ENCODE measurements around the gene CLPTM1L. TPM values are rescaled to one million over a fixed set of nuclear protein-coding genes. Genes with fewer than 3 reads are reported as not detected.

The CLPTM1L gene
- total RNA-seq, 2 experiments from 2014 or later, result 47.2 to 47.4 TPM

GRCh38 chr5:1371218-1371971 is 26.5 kb upstream of the CLPTM1L start:
- Mint-ChIP-seq H3K27ac (no peak overlapping the region), H3K4me3 (no peak overlapping the region), H3K27me3 (peaks cover 1% of the 10 kb centered on the region), H3K36me3 (ENCODE audit: low read depth) (no peaks in the 10 kb centered on the region), H3K9me3 (no peaks in the 10 kb centered on the region), H3K4me1 (ENCODE audit: low read depth) (no peaks in the 10 kb centered on the region)
- Histone ChIP-seq H3K4me1 (ENCODE audit: insufficient read depth, low read length) (peaks cover 3% of the 10 kb centered on the region), H3K9me3 (ENCODE audit: control insufficient read depth in 1 of 2, insufficient read depth in 1 of 2, low read length in 2 of 2) (no peaks in the 10 kb centered on the region), H3K27ac (ENCODE audit: low read depth in 1 of 2, low read length in 2 of 2) (no peak overlapping the region), H3K27me3 (ENCODE audit: control insufficient read depth in 1 of 2, insufficient read depth in 2 of 2, low read length in 2 of 2) (peaks cover 0 to 2% of the 10 kb centered on the region in 2 experiments), H3K36me3 (ENCODE audit: insufficient read depth, low read length) (no peaks in the 10 kb centered on the region), H3K4me3 (ENCODE audit: low read length) (no peak overlapping the region)
- TF ChIP-seq CTCF (IDR thresholded peaks at IDR 0.05), result no peak
- intact Hi-C loops (cut with DNase I, micrococcal nuclease), result no loop called here
- ChIA-PET POLR2A (interaction anchor here (1.0 to 1.3 kb wide), 2 partner anchors 14 to 15 kb away, joined by 3 to 5 read pairs; no protein-coding TSS in a partner anchor), CTCF (no interaction called here)
- ATAC-seq (ENCODE audit: poor library complexity) (no peak), DNase-seq (no peak)

GRCh38 chr5:1370006-1370405 is 25.1 kb upstream of the CLPTM1L start:
- Mint-ChIP-seq H3K9me3 (no peaks in the 10 kb centered on the region), H3K4me3 (no peak overlapping the region), H3K27me3 (peaks cover 5% of the 10 kb centered on the region), H3K27ac (no peak overlapping the region), H3K4me1 (ENCODE audit: low read depth) (no peaks in the 10 kb centered on the region), H3K36me3 (ENCODE audit: low read depth) (no peaks in the 10 kb centered on the region)
- no peaks in the 10 kb centered on the region for H3K36me3 ChIP-seq (ENCODE audit: insufficient read depth, low read length)
- H3K9me3 ChIP-seq (ENCODE audit: control insufficient read depth in 1 of 2, insufficient read depth in 1 of 2, low read length in 2 of 2), result no peaks in the 10 kb centered on the region
- DNase-seq (no peak), ATAC-seq (ENCODE audit: poor library complexity) (no peak)
- POLR2A ChIA-PET, result interaction anchor here (0.9 to 1.3 kb wide), 3 partner anchors 10 to 16 kb away, joined by 3 to 5 read pairs (median 4); no protein-coding TSS in a partner anchor
- H3K27ac ChIP-seq (ENCODE audit: low read depth in 1 of 2, low read length in 2 of 2), result no peak overlapping the region
- H3K27me3 ChIP-seq (ENCODE audit: control insufficient read depth in 1 of 2, insufficient read depth in 2 of 2, low read length in 2 of 2), result peaks cover 0 to 2% of the 10 kb centered on the region in 2 experiments
- intact Hi-C loops (cut with DNase I, micrococcal nuclease), result no loop called here
- peaks cover 3% of the 10 kb centered on the region for H3K4me1 ChIP-seq (ENCODE audit: insufficient read depth, low read length)
- no peak for TF ChIP-seq CTCF (IDR thresholded peaks at IDR 0.05)
- CTCF ChIA-PET, result interaction anchor here (1.0 kb wide), 1 partner anchor 10 kb away, joined by 4 read pairs; no protein-coding TSS in a partner anchor
- H3K4me3 ChIP-seq (ENCODE audit: low read length), result no peak overlapping the region

- no peaks in the 10 kb centered on the region for H3K36me3 Mint-ChIP-seq (ENCODE audit: low read depth)
- no peaks in the 10 kb centered on the region for H3K9me3 Mint-ChIP-seq
- H3K27ac ChIP-seq (ENCODE audit: low read depth in 1 of 2, low read length in 2 of 2), result no peak overlapping the region
These were observed 23.9 kb upstream of the CLPTM1L start for GRCh38 chr5:1368756-1369155.

More at GRCh38 chr5:1368756-1369155, 23.9 kb upstream of the CLPTM1L start:
- no peaks in the 10 kb centered on the region for H3K4me1 ChIP-seq (ENCODE audit: insufficient read depth, low read length)
- Mint-ChIP-seq H3K4me3 (no peak overlapping the region), H3K27ac (no peak overlapping the region), H3K4me1 (ENCODE audit: low read depth) (no peaks in the 10 kb centered on the region), H3K27me3 (peaks cover 10% of the 10 kb centered on the region)
- DNase-seq (no peak), ATAC-seq (ENCODE audit: poor library complexity) (no peak)
- H3K27me3 ChIP-seq (ENCODE audit: control insufficient read depth in 1 of 2, insufficient read depth in 2 of 2, low read length in 2 of 2), result peaks cover 5 to 10% of the 10 kb centered on the region in 2 experiments
- ChIA-PET CTCF (no interaction called here), POLR2A (interaction anchor here (1.2 kb wide), 1 partner anchor 17 kb away, joined by 4 read pairs; no protein-coding TSS in a partner anchor)
- no peak overlapping the region for H3K4me3 ChIP-seq (ENCODE audit: low read length)
- intact Hi-C loops (cut with DNase I, micrococcal nuclease), result no loop called here
- H3K36me3 ChIP-seq (ENCODE audit: insufficient read depth, low read length), result no peaks in the 10 kb centered on the region
- H3K9me3 ChIP-seq (ENCODE audit: control insufficient read depth in 1 of 2, insufficient read depth in 1 of 2, low read length in 2 of 2), result no peaks in the 10 kb centered on the region
- no peak for TF ChIP-seq CTCF (IDR thresholded peaks at IDR 0.05)
